Measurements from ENCODE around the gene CD7.

CD7 gene

DNA sequence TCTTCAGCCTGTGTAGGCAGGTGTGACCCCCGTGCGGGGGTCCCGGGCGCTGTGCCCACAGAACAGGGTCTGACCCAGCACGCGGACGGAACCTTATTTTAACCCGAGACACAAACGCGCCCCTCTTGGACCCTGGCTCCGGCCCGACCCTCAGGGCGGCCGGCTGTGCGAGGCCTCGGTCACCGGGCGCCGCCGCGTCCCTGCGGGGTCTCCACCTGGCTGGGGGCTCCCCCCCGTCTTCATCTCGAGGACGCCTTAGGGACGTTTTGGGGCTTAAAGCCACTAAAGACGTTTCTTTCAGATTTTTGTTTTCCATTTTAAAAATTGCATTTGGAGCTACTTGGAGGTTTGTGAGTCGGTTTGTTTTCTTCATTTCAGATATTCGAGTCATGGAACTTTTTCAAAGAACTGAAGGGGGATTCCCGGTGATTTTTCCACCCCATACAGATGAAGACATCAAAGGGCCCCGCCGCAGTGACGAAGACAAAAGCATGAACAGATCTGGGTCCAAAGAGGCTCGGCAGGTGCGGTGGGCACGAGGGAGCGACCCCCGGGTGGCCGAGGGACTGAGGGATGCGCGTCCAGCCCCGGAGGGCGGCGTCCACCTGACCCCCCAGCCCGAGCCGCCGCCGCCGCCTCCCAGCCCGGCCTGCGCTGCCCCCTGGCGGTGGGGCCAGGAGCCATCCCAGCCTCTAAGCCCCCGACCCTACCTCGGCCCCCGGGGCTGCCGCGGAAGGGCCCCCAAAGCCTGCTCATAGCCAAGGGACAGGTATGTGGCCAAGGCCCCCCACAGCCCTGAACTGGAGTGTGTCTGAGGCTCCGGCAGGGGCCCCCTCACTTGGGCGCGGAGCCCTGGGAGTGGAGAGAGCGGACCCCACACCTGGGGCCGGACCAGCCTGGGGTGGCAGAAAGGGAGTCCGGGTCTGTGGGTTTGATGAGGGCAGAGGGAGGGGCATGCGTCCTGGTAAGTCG lies 3.8 kb upstream of the CD7 start:
- Histone ChIP-seq H3K4me1 (ENCODE audit: low read depth, poor library complexity, severe bottlenecking) (peaks cover 23% of the 10 kb centered on the region), H3K27ac (no peak overlapping the region), H3K4me2 (peak overlapping the region; percentile 83; the same call in 1 of the 2 replicates), H3K36me3 (ENCODE audit: insufficient read depth) (no peaks in the 10 kb centered on the region), H3K27me3 (ENCODE audit: insufficient read depth, low read depth) (peaks cover 32% of the 10 kb centered on the region), H3K9ac (no peak overlapping the region), H3K4me3 (IDR thresholded peaks at IDR 0.05; ENCODE audit: insufficient read depth, low read depth, low read length) (no peak overlapping the region), H4K20me1 (ENCODE audit: insufficient read depth) (no peaks in the 10 kb centered on the region), H3K79me2 (ENCODE audit: insufficient read depth, low read depth) (no peaks in the 10 kb centered on the region), H2AFZ (ENCODE audit: low read depth) (peak overlapping the region; percentile 75; the same call in 1 of the 2 replicates)
- TF ChIP-seq, protein P1, sequence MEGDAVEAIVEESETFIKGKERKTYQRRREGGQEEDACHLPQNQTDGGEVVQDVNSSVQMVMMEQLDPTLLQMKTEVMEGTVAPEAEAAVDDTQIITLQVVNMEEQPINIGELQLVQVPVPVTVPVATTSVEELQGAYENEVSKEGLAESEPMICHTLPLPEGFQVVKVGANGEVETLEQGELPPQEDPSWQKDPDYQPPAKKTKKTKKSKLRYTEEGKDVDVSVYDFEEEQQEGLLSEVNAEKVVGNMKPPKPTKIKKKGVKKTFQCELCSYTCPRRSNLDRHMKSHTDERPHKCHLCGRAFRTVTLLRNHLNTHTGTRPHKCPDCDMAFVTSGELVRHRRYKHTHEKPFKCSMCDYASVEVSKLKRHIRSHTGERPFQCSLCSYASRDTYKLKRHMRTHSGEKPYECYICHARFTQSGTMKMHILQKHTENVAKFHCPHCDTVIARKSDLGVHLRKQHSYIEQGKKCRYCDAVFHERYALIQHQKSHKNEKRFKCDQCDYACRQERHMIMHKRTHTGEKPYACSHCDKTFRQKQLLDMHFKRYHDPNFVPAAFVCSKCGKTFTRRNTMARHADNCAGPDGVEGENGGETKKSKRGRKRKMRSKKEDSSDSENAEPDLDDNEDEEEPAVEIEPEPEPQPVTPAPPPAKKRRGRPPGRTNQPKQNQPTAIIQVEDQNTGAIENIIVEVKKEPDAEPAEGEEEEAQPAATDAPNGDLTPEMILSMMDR (conservative IDR thresholded peaks at IDR 0.05; ENCODE audit: low read depth, low read length) = peak; percentile 98

DNA sequence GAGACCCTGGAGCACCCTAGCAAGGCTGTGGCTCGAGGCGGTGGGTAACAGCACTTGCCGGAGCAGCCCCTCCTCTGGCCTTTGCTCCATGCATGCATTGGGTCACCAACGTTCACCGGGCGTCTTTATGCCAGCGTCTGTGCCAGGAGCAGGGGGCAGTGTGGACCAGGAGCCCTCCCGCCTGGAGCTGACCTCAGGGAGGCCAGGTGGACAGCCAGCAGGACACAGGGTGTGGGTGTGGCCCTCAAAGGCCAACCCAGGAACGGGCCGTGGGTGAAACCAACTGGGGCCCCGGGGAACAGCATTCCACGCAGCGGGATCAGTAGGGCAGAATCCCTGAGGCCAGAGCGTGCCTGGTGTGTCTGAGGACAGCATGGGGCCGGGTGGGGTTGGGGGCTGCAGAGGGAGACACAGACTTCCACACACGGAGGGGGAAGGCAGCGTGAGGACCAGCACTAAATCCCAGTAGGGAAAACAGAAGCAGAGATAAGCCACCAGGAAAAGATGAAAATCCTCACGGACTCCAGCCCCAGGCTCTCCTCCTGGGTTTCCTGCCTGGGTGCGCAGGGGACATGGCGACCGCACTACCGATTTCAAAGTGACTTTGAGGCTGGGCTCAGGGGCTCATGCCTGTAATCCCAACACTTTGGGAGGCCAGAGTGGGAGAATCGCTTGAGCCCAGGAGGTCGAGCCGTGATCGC lies 2.9 kb upstream of the CD7 start:
- peaks cover 32% of the 10 kb centered on the region for H3K4me1 ChIP-seq (ENCODE audit: low read depth, poor library complexity, severe bottlenecking)
- H3K4me2 ChIP-seq = no peak overlapping the region

DNA sequence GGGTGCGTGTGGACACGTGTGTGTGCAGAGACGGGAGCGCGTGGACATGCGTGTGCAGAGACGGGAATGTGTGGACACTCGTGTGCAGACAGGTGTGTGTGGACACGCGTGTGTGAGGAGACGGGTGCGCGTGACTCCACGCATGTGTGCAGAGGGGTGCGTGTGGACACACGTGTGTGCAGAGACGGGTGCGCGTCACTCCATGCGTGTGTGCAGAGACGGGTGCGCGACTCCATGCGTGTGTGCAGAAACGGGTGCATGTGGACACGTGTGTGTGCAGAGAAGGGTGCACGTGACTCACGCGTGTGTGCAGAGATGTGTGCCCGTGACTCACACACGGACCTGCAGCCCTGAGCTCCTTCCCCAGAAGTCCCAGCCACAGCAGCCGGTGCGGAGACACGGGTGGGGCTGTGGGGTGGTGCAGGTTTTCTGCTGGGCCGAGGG lies 2.2 kb upstream of the CD7 start:
- Histone ChIP-seq H2AFZ (ENCODE audit: low read depth) (no peak overlapping the region), H3K9ac (no peak overlapping the region)
- TF ChIP-seq, protein P1 (conservative IDR thresholded peaks at IDR 0.05; ENCODE audit: low read depth, low read length) = no peak

More for the DNA sequence above, 2.9 kb upstream of the CD7 start:
- Histone ChIP-seq H4K20me1 (ENCODE audit: insufficient read depth) (no peaks in the 10 kb centered on the region), H3K27me3 (ENCODE audit: insufficient read depth, low read depth) (peaks cover 41% of the 10 kb centered on the region), H2AFZ (ENCODE audit: low read depth) (no peak overlapping the region), H3K4me3 (IDR thresholded peaks at IDR 0.05; ENCODE audit: insufficient read depth, low read depth, low read length) (no peak overlapping the region), H3K79me2 (ENCODE audit: insufficient read depth, low read depth) (no peaks in the 10 kb centered on the region), H3K36me3 (ENCODE audit: insufficient read depth) (no peaks in the 10 kb centered on the region), H3K27ac (no peak overlapping the region), H3K9ac (no peak overlapping the region)
- TF ChIP-seq, protein P1 (conservative IDR thresholded peaks at IDR 0.05; ENCODE audit: low read depth, low read length) = no peak

DNA sequence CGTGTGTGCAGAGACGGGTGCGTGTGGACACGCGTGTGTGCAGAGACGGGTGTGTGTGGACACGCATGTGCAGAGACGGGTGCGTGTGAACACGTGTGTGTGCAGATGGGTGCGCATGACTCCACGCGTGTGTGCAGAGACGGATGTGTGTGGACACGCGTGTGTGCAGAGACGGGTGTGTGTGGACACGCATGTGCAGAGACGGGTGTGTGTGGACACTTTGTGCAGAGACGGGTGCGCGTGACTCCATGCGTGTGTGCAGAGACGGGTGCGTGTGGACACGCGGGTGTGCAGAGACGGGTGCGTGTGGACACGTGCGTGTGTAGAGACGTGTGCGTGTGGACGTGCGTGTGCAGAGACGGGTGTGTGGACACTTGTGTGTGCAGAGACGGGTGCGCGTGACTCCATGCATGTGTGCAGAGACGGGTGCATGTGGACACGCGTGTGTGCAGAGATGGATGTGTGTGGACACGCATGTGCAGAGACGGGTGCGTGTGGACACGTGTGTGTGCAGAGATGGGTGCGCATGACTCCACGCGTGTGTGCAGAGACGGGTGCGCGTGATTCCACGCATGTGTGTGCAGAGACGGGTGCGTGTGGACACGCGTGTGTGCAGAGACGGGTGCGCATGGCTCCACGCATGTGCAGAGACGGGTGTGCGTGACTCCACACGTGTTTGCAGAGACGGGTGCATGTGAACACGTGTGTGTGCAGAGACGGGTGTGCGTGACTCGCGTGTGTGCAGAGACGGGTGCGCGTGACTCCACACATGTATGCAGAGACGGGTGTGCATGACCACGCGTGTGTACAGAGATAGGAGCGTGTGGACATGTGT lies 1.6 kb upstream of the CD7 start:
- Histone ChIP-seq H3K4me2 (no peak overlapping the region), H3K36me3 (ENCODE audit: insufficient read depth) (no peaks in the 10 kb centered on the region), H2AFZ (ENCODE audit: low read depth) (no peak overlapping the region), H4K20me1 (ENCODE audit: insufficient read depth) (no peaks in the 10 kb centered on the region), H3K4me3 (IDR thresholded peaks at IDR 0.05; ENCODE audit: insufficient read depth, low read depth, low read length) (no peak overlapping the region), H3K27me3 (ENCODE audit: insufficient read depth, low read depth) (peaks cover 53% of the 10 kb centered on the region), H3K79me2 (ENCODE audit: insufficient read depth, low read depth) (no peaks in the 10 kb centered on the region), H3K4me1 (ENCODE audit: low read depth, poor library complexity, severe bottlenecking) (peaks cover 25% of the 10 kb centered on the region), H3K9ac (no peak overlapping the region), H3K27ac (no peak overlapping the region)
- TF ChIP-seq, protein P1 (conservative IDR thresholded peaks at IDR 0.05; ENCODE audit: low read depth, low read length) = no peak

More for the DNA sequence above, 2.2 kb upstream of the CD7 start:
- no peaks in the 10 kb centered on the region for H3K79me2 ChIP-seq (ENCODE audit: insufficient read depth, low read depth)
- no peaks in the 10 kb centered on the region for H3K36me3 ChIP-seq (ENCODE audit: insufficient read depth)
- no peak overlapping the region for H3K27ac ChIP-seq
- H4K20me1 ChIP-seq (ENCODE audit: insufficient read depth) = no peaks in the 10 kb centered on the region
- H3K4me2 ChIP-seq = no peak overlapping the region
- no peak overlapping the region for H3K4me3 ChIP-seq (IDR thresholded peaks at IDR 0.05; ENCODE audit: insufficient read depth, low read depth, low read length)
- peaks cover 47% of the 10 kb centered on the region for H3K27me3 ChIP-seq (ENCODE audit: insufficient read depth, low read depth)
- peaks cover 29% of the 10 kb centered on the region for H3K4me1 ChIP-seq (ENCODE audit: low read depth, poor library complexity, severe bottlenecking)
